ENCODE data around the gene EML4. TPM values are rescaled to one million over a fixed set of nuclear protein-coding genes. Genes with fewer than 3 reads are reported as not detected.

EML4 gene
- total RNA-seq, 8 experiments from 2014 or later = 24.1 to 94.3 (median 45.2) TPM

DNA sequence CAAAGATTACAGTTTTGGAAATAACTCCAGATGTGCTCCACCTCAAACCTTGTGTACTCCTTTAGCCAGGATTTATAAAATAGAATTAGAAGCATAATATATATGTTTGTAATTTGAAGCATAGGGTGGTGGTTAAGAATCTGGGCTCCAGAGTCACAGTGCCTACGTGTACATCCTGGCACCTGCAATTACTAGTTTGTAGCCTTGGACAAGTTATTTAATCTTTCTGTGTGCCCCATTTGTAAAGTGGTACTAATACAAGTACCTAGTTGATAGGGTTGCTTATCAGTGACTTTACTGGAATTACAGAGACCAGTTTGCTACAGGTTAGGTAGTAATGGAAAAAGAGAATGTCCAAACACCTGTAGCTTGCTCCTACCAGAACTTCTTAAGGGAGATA is 28.6 kb downstream of the EML4 start:
- in situ Hi-C loops (cut with MboI; ENCODE audit: low pct_unique_long_range_greater_than_20kb in 2 of 9, low sequenced_read_pairs in 9 of 9, unreplicated experiment in 9 of 9) = no loop called here
- Histone ChIP-seq H3K4me3 (no peak overlapping the region), H3K4me1 (replicated peaks in 1 of 2) (no peaks in the 10 kb centered on the region), H3K27ac (no peak overlapping the region)
- WGBS, 10 experiments = 17 to 100% (median 60%) methylated on average over 1 of the region's 1 CpG; no CpG with 5 or more reads in 3 of the 10 experiments
- ATAC-seq (replicated peaks in 6 of 8) = no peak

DNA sequence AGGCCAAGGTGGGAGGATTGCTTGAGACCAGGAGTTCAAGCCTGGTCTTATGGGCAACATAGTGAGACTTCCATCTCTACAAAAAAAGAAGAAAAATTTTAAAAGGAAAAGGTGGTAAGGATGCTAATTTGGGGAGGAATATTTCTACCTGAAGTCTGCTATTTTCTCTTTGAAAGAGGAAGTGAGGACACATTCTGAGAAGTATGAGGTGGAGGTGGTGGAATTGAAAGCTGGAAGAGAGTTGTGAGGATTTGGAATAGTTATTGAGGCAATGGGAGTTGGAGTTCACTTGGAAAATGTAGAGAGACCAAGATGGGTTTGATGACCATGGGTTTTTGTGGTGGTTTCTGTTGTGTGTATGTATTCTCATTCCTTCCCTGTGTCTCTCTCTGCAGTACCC is 29.3 kb downstream of the EML4 start:
- in situ Hi-C loops (cut with MboI; ENCODE audit: low pct_unique_long_range_greater_than_20kb in 2 of 9, low sequenced_read_pairs in 9 of 9, unreplicated experiment in 9 of 9) = no loop called here
- Histone ChIP-seq H3K4me1 (replicated peaks in 1 of 2) (no peaks in the 10 kb centered on the region), H3K27ac (no peak overlapping the region), H3K4me3 (no peak overlapping the region)
- no peak for ATAC-seq (replicated peaks in 6 of 8)

DNA sequence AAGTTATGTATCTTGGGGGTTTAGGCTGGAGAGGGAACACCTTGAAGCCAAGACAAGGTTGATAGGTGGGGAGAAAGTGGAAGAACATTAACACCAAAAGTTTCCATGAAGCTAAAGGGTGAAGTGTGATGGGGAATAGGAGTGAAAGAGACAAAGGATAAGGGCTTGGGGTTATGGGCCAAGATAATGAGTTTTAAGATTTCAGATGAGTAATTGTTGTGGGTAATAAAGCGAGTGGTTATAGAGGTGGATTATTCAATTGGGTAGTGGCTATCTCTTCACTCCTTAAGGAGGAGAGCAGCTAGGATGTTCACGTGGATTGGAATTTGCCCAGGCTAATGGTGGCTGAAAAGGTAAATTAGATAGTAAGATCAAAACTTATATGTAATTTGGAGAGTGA is 29.8 kb downstream of the EML4 start:
- Histone ChIP-seq H3K4me1 (replicated peaks in 1 of 2) (no peaks in the 10 kb centered on the region), H3K27ac (no peak overlapping the region), H3K4me3 (no peak overlapping the region)
- no peak for ATAC-seq (replicated peaks in 6 of 8)
- in situ Hi-C loops (cut with MboI; ENCODE audit: low pct_unique_long_range_greater_than_20kb in 2 of 9, low sequenced_read_pairs in 9 of 9, unreplicated experiment in 9 of 9) = no loop called here
- WGBS, 10 experiments = 80 to 100% (median 94%) methylated on average over 1 to 2 of the region's 2 CpGs; no CpG with 5 or more reads in 1 of the 10 experiments

DNA sequence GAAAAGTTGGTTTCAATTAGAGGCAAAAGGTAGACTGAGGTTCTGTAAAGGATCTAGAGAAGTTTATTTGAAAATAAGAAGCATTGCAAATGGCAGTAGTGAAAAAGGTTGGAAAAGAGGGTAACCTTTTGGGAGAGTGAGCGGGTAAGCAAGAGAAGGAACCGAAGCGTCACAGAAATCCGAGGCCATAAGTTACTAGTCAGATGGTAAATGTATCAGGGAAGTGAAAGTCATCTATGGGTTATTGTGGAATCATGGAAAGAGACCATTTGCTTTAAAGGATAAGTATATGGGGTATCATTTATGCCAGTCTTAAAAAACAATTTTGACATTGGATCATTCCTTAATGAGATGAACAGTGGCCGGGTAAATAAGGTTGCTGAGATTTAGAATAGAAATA is 30.5 kb downstream of the EML4 start:
- Histone ChIP-seq H3K27ac (no peak overlapping the region), H3K4me3 (no peak overlapping the region), H3K4me1 (replicated peaks in 1 of 2) (no peaks in the 10 kb centered on the region)
- WGBS, 10 experiments = 87 to 100% (median 97%) methylated on average over 4 to 5 of the region's 5 CpGs; no CpG with 5 or more reads in 2 of the 10 experiments
- no peak for ATAC-seq (replicated peaks in 6 of 8)
- in situ Hi-C loops (cut with MboI; ENCODE audit: low pct_unique_long_range_greater_than_20kb in 2 of 9, low sequenced_read_pairs in 9 of 9, unreplicated experiment in 9 of 9) = no loop called here

DNA sequence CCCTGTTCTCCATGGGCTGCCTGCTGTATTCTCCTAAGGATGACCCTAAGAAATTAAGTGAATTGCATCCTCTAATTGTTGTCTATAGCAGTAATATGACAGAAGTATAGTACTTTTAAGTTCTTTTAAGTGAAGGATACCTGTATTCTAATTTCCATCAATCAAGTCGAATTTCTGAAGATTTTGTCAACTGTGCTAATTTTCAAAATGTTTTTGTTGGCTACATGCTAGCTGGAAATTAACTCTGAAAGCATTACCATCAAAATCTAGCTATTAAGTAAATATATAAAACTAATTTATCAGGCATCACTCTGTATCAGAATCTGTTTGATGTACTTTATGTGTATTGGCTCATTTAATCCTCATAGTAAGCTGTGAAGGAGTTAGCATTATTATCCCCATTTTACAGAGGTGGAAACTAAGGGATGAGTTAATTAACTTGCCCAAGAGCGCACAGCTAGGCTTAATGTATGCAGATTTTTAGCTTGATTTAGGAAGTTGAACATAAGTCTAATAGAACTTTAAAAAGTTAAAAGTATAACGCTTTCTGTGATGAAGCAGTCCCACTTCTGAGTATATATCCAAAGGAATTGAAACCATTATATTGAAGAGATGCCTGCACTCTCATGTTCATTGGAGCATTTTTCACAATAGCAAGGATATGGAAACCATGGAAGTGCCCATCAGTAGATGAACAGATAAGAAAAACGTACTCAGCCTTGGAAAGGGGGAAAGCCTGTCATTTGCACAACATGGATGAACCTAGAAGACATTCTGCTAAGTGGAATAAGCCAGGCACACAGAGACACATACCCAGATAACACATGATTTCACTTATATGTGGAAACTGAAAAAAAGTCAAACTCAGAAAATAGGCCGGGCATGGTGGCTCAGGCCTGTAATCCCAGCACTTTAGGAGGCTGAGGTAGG is 32.0 kb downstream of the EML4 start:
- Histone ChIP-seq H3K4me3 (no peak overlapping the region), H3K4me1 (replicated peaks in 1 of 2) (no peaks in the 10 kb centered on the region), H3K27ac (no peak overlapping the region)
- WGBS, 10 experiments = 57 to 100% (median 90%) methylated on average over 2 to 5 of the region's 5 CpGs; no CpG with 5 or more reads in 1 of the 10 experiments
- no peak for ATAC-seq (replicated peaks in 6 of 8)
- in situ Hi-C loops (cut with MboI; ENCODE audit: low pct_unique_long_range_greater_than_20kb in 2 of 9, low sequenced_read_pairs in 9 of 9, unreplicated experiment in 9 of 9) = no loop called here

DNA sequence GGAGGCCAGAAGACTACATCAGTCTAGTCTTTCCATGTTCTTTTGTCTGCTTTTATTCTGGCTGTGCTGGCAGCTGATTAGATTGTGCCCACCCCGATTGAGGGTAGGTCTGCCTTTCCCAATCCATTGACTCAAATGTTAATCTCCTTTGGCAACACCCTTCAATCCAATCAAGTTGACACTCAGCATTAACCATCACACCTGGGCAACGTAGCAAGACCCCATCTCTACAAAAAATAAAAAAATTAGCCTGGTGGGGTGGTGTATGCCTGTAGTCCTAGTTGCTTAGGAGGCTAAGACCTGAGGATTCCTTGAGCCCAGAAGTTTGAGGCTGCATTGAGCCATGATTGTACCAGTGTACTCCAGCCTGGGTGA is 33.5 kb downstream of the EML4 start:
- Histone ChIP-seq H3K4me1 (replicated peaks in 1 of 2) (no peaks in the 10 kb centered on the region), H3K4me3 (no peak overlapping the region), H3K27ac (no peak overlapping the region)
- WGBS, 10 experiments = 60 to 100% (median 100%) methylated on average over 1 to 2 of the region's 2 CpGs; no CpG with 5 or more reads in 5 of the 10 experiments
- ATAC-seq (replicated peaks in 6 of 8) = no peak
- in situ Hi-C loops (cut with MboI; ENCODE audit: low pct_unique_long_range_greater_than_20kb in 2 of 9, low sequenced_read_pairs in 9 of 9, unreplicated experiment in 9 of 9) = no loop called here

DNA sequence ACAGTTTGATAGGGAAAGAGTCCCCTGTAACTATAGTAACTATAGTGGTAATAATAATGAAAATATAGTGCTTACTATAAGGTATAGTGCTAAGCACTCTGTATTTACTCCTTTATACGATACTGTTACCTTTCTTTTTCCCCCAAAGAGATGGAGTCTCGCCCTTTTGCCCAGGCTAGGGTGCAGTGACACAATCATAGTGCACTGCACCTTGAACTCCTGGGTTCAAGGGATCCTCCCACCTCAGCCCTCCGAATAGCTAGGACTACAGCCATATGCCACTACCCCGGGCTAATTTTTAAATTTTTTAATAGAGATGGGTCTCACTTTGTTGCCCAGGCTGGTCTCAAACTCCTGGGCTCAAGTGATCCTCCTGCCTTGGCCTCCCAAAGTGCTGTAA is 34.6 kb downstream of the EML4 start:
- 90 to 100% (median 98%) methylated on average over 1 to 4 of the region's 4 CpGs; no CpG with 5 or more reads in 3 of the 10 experiments for WGBS, 10 experiments
- ATAC-seq (replicated peaks in 6 of 8) = no peak
- Histone ChIP-seq H3K4me1 (replicated peaks in 1 of 2) (no peaks in the 10 kb centered on the region), H3K4me3 (no peak overlapping the region), H3K27ac (no peak overlapping the region)
- in situ Hi-C loops (cut with MboI; ENCODE audit: low pct_unique_long_range_greater_than_20kb in 2 of 9, low sequenced_read_pairs in 9 of 9, unreplicated experiment in 9 of 9) = no loop called here

DNA sequence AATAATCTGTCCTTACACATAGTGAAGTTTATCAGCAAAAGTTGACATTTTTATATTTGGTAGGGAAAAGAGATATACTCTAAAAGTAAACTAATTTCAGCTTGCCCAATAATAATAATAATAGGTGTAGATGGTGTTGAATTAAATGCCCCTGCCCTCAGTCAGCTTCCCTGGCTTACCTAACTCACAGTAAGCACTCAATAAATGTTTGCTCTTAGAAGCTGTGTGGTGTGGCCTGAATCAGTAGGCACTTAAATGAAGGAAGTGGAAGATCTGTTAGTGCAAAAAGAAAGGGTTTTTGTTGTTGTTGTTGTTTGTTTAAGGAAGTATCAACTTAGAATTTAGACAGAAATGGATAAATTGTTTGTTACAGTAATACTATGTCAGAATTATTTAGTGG is 36.2 kb downstream of the EML4 start:
- no peak for ATAC-seq (replicated peaks in 6 of 8)
- in situ Hi-C loops (cut with MboI; ENCODE audit: low pct_unique_long_range_greater_than_20kb in 2 of 9, low sequenced_read_pairs in 9 of 9, unreplicated experiment in 9 of 9) = no loop called here
- H3K27ac ChIP-seq = no peak overlapping the region
- H3K4me3 ChIP-seq = no peak overlapping the region
- H3K4me1 ChIP-seq (replicated peaks in 1 of 2) = no peaks in the 10 kb centered on the region

DNA sequence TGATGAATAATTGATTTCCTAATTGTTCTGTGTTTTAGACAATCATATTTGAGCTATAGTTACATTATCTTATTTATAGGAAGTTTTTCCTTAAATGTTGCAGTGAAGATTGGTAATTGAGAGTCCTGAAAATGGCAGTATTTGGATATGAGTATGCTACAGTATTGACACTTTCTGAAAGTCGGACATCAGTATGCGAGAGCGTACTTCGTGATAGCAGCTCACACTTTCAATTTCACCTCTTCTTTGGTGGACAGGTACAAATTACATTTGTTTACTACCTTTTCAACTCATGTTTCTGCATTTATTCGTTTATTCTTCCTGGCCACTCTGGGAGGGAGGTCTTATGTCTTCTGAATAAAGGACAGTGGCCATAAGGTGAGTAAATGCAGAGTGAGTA is 38.7 kb downstream of the EML4 start:
- no peak overlapping the region for H3K4me3 ChIP-seq
- WGBS, 10 experiments = 80 to 100% (median 93%) methylated on average over 1 to 5 of the region's 5 CpGs; no CpG with 5 or more reads in 1 of the 10 experiments
- in situ Hi-C loops (cut with MboI; ENCODE audit: low pct_unique_long_range_greater_than_20kb in 2 of 9, low sequenced_read_pairs in 9 of 9, unreplicated experiment in 9 of 9) = no loop called here
- H3K4me1 ChIP-seq (replicated peaks in 1 of 2) = no peaks in the 10 kb centered on the region
- ATAC-seq (replicated peaks in 6 of 8) = no peak
- no peak overlapping the region for H3K27ac ChIP-seq

DNA sequence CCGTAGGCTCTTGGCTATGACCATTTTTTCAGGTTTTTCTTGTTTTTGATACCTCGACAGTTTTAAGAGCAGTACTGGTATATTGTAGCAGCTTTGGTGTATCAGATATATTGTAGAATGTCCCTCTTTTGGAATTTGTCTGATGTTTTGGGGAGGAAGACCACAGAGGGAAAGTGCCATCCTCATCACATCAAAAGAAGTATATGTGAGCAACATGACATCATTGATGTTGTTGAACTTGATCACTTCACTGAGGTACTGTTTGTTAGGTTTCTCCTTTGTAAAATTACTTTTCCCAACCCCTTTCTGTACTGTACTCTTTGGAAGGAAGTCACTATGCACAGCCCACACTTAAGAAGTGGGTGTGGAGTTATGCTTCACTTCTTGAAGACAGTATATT is 41.0 kb downstream of the EML4 start:
- in situ Hi-C loops (cut with MboI; ENCODE audit: low pct_unique_long_range_greater_than_20kb in 2 of 9, low sequenced_read_pairs in 9 of 9, unreplicated experiment in 9 of 9) = no loop called here
- Histone ChIP-seq H3K27ac (no peak overlapping the region), H3K4me3 (no peak overlapping the region), H3K4me1 (replicated peaks in 1 of 2) (no peaks in the 10 kb centered on the region)
- WGBS, 10 experiments = 100% methylated on average over 1 to 2 of the region's 2 CpGs; no CpG with 5 or more reads in 2 of the 10 experiments
- peak in 3 of 8 experiments; percentile 25 to 50 (median 40) for ATAC-seq (replicated peaks in 6 of 8)

DNA sequence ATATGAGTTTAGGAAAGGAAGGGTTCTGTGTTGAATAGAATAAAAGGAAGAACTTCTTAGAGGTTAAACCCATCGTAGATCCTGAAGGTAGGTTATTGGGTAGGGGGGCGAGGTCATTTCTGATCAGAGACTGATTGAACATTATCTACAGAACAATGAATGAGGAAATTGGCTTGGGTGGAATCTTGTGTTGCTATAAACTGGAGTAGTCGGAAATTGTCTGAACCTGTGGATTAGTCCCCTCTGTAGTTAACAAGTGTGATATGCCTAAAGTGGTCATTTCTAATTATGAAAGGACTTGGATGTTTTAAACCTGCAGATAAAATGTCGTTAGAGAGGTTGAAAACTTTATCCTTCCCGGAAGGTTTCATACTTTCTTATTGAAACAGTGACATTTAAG is 42.1 kb downstream of the EML4 start:
- ATAC-seq (replicated peaks in 6 of 8) = no peak
- no peaks in the 10 kb centered on the region for H3K4me1 ChIP-seq (replicated peaks in 1 of 2)
- WGBS, 10 experiments = 68 to 100% (median 96%) methylated on average over 1 to 5 of the region's 5 CpGs; no CpG with 5 or more reads in 1 of the 10 experiments
- no peak overlapping the region for H3K4me3 ChIP-seq
- no peak overlapping the region for H3K27ac ChIP-seq
- in situ Hi-C loops (cut with MboI; ENCODE audit: low pct_unique_long_range_greater_than_20kb in 2 of 9, low sequenced_read_pairs in 9 of 9, unreplicated experiment in 9 of 9) = no loop called here

DNA sequence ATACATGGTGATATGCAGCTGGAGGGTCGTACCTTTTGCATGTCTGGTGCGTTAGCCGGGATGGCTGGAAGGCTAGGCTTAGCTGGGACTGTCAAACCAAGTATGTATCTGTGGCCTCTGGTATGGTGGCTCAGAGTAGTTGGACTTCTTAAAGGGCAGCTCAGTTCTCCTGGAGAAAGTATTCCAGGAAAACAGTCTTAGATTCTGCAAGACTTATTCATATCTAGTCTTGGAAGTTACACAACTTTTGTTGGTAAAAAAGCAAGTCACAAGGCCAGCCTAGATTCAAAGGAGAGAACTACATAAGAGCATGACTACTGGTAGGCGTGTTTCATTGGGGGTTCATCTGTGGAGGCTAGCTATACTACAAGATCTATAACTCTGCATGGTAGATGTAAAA is 45.5 kb downstream of the EML4 start:
- peak in 2 of 8 experiments; percentile 60 to 68 for ATAC-seq (replicated peaks in 6 of 8)
- WGBS, 10 experiments = 62 to 100% (median 90%) methylated on average over 1 to 4 of the region's 4 CpGs; no CpG with 5 or more reads in 3 of the 10 experiments
- Histone ChIP-seq H3K27ac (no peak overlapping the region), H3K4me1 (replicated peaks in 1 of 2) (no peaks in the 10 kb centered on the region), H3K4me3 (no peak overlapping the region)
- in situ Hi-C loops (cut with MboI; ENCODE audit: low pct_unique_long_range_greater_than_20kb in 2 of 9, low sequenced_read_pairs in 9 of 9, unreplicated experiment in 9 of 9) = no loop called here

DNA sequence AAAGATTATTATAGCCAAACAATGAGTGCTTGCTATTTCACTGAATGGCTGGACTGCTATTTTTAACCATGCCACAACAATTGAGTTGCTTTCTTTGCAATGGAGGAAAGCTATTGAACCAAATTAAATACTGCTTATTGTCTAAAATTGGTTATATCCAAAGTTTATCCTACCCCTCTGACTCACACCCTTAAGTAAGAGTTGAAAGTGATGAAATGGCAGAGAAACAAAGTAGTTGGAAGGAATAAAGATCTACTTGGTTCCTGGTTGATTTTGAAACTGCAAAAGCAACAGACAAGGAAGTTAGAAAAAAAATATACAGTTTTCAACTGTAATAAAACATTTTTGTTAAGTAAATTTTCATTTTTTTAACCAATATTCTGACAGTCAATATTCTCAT is 47.5 kb downstream of the EML4 start:
- no peak overlapping the region for H3K4me3 ChIP-seq
- ATAC-seq (replicated peaks in 6 of 8) = no peak
- no peaks in the 10 kb centered on the region for H3K4me1 ChIP-seq (replicated peaks in 1 of 2)
- no peak overlapping the region for H3K27ac ChIP-seq
- in situ Hi-C loops (cut with MboI; ENCODE audit: low pct_unique_long_range_greater_than_20kb in 2 of 9, low sequenced_read_pairs in 9 of 9, unreplicated experiment in 9 of 9) = no loop called here

DNA sequence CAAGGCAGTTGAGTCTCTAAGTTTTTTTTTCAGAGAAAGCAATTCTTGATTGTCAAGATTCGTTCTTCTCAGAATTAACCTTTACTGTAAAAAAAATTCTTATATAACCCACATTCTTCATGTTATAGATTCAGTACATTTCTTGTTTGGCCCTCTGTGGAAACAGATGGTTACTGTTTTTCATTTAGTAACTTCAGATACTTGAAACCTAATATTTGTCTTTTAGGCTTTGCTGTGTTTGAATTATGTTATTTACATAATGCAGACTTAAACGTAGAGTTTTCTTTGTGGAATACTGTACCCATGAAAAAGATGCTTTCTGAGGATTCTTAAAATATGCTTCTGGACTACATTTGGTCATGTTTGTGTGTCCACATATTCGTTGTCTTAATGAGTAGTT is 48.2 kb downstream of the EML4 start:
- no peak overlapping the region for H3K4me3 ChIP-seq
- WGBS, 10 experiments = 25 to 100% (median 88%) methylated on average over 1 to 3 of the region's 3 CpGs
- no peaks in the 10 kb centered on the region for H3K4me1 ChIP-seq (replicated peaks in 1 of 2)
- in situ Hi-C loops (cut with MboI; ENCODE audit: low pct_unique_long_range_greater_than_20kb in 2 of 9, low sequenced_read_pairs in 9 of 9, unreplicated experiment in 9 of 9) = no loop called here
- peak in 1 of 8 experiments; percentile 13 for ATAC-seq (replicated peaks in 6 of 8)
- H3K27ac ChIP-seq = no peak overlapping the region
